ENCODE measurements around the gene GTF2F2. TPM values are rescaled to one million over a fixed set of nuclear protein-coding genes. Genes with fewer than 3 reads are reported as not detected.

The GTF2F2 gene
- total RNA-seq, 1 donor from 2014 or later = 24.8 TPM

DNA sequence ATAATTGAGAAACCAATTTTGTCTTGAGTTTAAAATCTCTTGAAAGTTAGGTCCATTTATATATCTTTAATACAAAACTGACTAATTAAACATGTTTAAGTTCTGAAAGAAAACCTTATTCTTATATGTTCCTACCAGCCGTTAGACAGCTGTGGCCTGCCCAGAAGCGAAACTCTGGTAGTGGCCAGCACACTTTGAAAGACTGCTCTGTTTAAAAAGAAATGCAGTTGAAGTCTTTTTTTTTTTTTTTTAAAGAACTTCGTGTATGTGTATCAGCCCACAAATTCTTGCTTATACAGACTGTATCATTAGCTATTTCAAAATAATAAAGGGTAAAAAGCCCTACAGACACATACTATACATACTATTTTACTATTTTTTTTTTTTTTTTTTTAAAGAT is 46.5 kb downstream of the GTF2F2 start:
- Mint-ChIP-seq H3K36me3 (ENCODE audit: insufficient read depth) (peaks cover 9% of the 10 kb centered on the region), H3K27ac (no peak overlapping the region), H3K4me1 (ENCODE audit: low read depth) (no peaks in the 10 kb centered on the region), H3K27me3 (no peaks in the 10 kb centered on the region), H3K9me3 (ENCODE audit: low read depth) (no peaks in the 10 kb centered on the region), H3K4me3 (ENCODE audit: low read depth) (no peak overlapping the region)
- TF ChIP-seq, protein P1, sequence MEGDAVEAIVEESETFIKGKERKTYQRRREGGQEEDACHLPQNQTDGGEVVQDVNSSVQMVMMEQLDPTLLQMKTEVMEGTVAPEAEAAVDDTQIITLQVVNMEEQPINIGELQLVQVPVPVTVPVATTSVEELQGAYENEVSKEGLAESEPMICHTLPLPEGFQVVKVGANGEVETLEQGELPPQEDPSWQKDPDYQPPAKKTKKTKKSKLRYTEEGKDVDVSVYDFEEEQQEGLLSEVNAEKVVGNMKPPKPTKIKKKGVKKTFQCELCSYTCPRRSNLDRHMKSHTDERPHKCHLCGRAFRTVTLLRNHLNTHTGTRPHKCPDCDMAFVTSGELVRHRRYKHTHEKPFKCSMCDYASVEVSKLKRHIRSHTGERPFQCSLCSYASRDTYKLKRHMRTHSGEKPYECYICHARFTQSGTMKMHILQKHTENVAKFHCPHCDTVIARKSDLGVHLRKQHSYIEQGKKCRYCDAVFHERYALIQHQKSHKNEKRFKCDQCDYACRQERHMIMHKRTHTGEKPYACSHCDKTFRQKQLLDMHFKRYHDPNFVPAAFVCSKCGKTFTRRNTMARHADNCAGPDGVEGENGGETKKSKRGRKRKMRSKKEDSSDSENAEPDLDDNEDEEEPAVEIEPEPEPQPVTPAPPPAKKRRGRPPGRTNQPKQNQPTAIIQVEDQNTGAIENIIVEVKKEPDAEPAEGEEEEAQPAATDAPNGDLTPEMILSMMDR (IDR thresholded peaks at IDR 0.05; ENCODE audit: unreplicated experiment) = no peak
- no peak for DNase-seq (ENCODE audit: low spot score, unreplicated experiment)

DNA sequence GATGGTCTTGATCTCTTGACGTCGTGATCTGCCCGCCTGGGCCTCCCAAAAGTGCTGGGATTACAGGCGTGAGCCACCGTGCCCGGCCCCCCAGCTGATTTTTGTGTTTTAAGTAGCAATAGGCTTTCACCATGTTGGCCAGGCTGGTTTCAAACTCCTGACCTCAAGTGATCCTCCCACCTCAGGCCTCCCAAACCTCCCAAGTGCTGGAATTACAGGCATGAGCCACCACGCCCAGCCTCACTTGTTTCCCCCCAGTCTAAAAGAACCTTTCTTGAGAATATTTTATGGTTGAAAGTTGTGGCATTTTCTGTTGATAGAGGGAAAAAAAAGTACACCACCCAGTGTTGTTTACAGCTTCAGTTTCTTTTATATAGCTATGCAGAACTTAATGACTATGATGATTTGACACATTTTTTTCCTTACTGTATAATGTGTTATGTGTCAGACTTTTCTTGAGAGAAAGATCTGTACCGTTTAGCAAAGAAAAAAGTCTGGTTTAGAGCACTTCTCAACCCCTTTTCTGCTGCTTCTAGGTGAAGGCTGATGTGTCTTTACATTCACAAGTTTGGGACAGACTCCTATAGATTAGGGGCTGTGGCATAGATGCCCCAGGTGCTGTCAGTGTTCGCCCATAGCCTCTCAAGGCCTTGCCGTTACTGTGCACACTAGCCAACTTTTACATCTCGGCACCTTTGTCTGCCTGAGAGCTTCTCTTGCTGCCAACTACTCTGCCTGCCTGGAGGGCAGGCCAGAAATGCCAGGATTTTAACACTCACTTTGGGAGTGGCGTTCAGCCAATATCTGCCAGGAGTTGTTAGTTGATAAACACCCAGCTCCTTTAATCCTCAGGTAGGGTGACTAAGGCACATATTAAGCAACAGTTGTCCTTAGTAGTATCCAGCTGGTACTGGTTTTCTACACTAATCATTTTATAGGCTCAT is 47.6 kb downstream of the GTF2F2 start:
- H3K27ac Mint-ChIP-seq = no peak overlapping the region
- H3K4me3 Mint-ChIP-seq (ENCODE audit: low read depth) = no peak overlapping the region
- H3K4me1 Mint-ChIP-seq (ENCODE audit: low read depth) = no peaks in the 10 kb centered on the region

DNA sequence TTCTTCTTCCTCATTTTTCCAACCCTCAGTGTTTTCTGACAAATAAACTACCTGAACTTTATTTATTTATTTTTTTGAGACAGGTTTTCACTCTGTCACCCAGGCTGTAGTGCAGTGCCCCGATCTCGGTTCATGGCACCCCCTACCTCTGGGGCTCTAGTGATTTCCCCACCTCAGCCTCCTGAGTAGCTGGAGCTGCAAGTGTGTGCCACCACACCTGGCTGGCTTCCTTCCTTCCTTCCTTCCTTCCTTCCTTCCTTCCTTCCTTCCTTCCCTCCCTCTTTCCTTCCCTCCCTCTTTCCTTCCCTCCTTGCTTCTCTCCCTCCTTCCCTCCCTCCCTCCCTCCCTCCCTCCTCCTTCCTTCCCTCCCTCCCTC is 48.2 kb downstream of the GTF2F2 start:
- DNase-seq (ENCODE audit: low spot score, unreplicated experiment) = no peak
- TF ChIP-seq, protein P1 (IDR thresholded peaks at IDR 0.05; ENCODE audit: unreplicated experiment) = no peak
- H3K36me3 Mint-ChIP-seq (ENCODE audit: insufficient read depth) = peaks cover 15% of the 10 kb centered on the region
- H3K9me3 Mint-ChIP-seq (ENCODE audit: low read depth) = no peaks in the 10 kb centered on the region
- H3K4me3 Mint-ChIP-seq (ENCODE audit: low read depth) = no peak overlapping the region
- H3K27me3 Mint-ChIP-seq = no peaks in the 10 kb centered on the region
- no peaks in the 10 kb centered on the region for H3K4me1 Mint-ChIP-seq (ENCODE audit: low read depth)
- H3K27ac Mint-ChIP-seq = no peak overlapping the region

More for the DNA sequence above, 47.6 kb downstream of the GTF2F2 start:
- DNase-seq (ENCODE audit: low spot score, unreplicated experiment) = no peak
- Mint-ChIP-seq H3K9me3 (ENCODE audit: low read depth) (no peaks in the 10 kb centered on the region), H3K27me3 (no peaks in the 10 kb centered on the region), H3K36me3 (ENCODE audit: insufficient read depth) (peaks cover 15% of the 10 kb centered on the region)
- TF ChIP-seq, protein P1 (IDR thresholded peaks at IDR 0.05; ENCODE audit: unreplicated experiment) = no peak

DNA sequence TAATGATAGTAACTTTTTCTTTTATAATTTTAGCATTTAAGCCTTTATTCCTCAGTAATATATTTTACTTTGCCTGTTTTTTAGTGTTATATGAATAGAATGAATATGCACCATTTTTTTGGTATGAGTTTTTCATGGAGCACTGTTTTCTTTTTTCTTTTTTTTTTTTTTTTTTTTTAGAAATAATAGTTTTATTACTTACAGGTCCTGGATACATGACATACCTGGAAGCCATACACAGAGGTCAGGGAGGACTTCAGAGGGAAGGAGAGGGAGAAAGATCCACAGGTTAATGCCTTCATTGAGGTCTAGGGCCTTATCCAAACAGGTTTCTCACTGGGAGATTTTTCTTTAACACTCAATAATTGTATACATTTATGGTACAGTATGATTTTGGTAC is 54.2 kb downstream of the GTF2F2 start:
- Mint-ChIP-seq H3K27ac (no peak overlapping the region), H3K4me3 (ENCODE audit: low read depth) (no peak overlapping the region), H3K36me3 (ENCODE audit: insufficient read depth) (peaks cover 13% of the 10 kb centered on the region), H3K27me3 (no peaks in the 10 kb centered on the region), H3K9me3 (ENCODE audit: low read depth) (no peaks in the 10 kb centered on the region), H3K4me1 (ENCODE audit: low read depth) (peaks cover 2% of the 10 kb centered on the region)
- TF ChIP-seq, protein P1 (IDR thresholded peaks at IDR 0.05; ENCODE audit: unreplicated experiment) = no peak
- DNase-seq (ENCODE audit: low spot score, unreplicated experiment) = no peak

DNA sequence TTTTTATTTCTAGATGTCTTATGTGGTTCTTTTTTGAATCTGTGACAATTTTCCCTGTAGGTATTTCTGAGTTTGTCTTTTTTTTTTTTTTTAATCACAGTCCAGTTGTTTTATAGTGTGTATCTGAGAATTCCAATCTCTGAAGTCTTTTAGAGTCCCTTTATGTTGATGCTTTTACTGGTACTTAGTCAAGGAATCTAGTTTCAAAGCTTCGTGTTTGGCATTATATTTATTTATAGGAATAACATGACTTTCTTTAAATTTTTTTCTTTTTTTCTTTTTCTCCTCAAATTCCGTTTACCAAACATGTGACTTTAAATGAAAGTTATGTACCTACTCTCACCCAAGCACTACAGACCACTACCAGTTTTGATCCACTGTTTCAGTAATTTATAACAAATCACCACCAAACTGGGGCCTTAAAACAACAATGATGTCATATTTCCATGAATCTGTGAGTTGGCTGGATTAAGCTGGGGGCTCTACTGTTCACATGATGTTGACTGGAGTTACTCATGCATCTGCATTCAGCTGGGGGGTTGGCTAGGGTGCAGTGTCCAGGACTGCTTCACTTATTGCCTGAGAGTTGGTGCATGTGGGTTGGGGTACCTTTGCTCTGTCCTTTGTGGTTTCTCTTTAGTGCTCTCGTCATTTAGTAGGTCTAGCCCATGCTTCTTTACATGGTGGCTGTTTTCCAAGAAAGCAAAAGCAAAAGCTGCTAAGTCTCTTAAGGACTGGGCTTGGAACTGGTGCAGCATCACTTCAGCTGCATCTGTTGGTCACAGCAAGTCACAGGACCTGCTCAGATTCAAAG is 58.2 kb downstream of the GTF2F2 start:
- Mint-ChIP-seq H3K4me3 (ENCODE audit: low read depth) (no peak overlapping the region), H3K4me1 (ENCODE audit: low read depth) (peaks cover 4% of the 10 kb centered on the region), H3K27me3 (no peaks in the 10 kb centered on the region), H3K9me3 (ENCODE audit: low read depth) (no peaks in the 10 kb centered on the region), H3K27ac (no peak overlapping the region), H3K36me3 (ENCODE audit: insufficient read depth) (peaks cover 2% of the 10 kb centered on the region)
- TF ChIP-seq, protein P1 (IDR thresholded peaks at IDR 0.05; ENCODE audit: unreplicated experiment) = no peak
- no peak for DNase-seq (ENCODE audit: low spot score, unreplicated experiment)

Measured in progenitor cell of endocrine pancreas (in vitro differentiated cells).